Measurements from ENCODE around the gene NSD1. TPM values are rescaled to one million over a fixed set of nuclear protein-coding genes. Genes with fewer than 3 reads are reported as not detected.

Gene NSD1
- total RNA-seq, 1 donor from 2014 or later = 45.4 TPM

DNA sequence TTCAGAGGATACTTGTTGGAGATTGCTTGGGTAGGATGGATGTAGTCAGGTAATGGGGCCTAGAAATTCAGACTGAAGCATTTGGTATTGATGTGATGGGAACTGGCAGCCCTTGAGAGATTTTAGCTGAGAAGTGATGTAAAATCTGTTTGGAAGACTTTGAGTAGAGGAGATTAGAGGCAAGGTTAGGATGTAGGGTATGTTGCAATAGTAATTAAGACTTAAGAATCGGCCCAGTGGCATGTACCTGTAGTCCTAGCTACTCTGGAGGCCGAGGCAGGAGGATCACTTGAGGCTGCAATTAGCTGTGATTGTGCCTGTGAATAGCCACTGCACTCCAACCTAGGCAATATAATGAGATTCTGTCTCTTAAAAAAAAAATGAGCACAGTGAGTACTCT, 6.7 kb downstream of the NSD1 start:
- Histone ChIP-seq H3K9me3 (no peaks in the 10 kb centered on the region), H3K27ac (no peak overlapping the region), H3K4me3 (no peak overlapping the region), H3K27me3 (no peaks in the 10 kb centered on the region), H3K36me3 (peaks cover 0 to 28% of the 10 kb centered on the region in 2 donors), H3K4me1 (peaks cover 63% of the 10 kb centered on the region)
- DNase-seq (ENCODE audit: extremely low spot score in 2 of 2) = no peak
- TF ChIP-seq POLR2A (IDR thresholded peaks at IDR 0.05) = no peak
- TF ChIP-seq, protein P1, sequence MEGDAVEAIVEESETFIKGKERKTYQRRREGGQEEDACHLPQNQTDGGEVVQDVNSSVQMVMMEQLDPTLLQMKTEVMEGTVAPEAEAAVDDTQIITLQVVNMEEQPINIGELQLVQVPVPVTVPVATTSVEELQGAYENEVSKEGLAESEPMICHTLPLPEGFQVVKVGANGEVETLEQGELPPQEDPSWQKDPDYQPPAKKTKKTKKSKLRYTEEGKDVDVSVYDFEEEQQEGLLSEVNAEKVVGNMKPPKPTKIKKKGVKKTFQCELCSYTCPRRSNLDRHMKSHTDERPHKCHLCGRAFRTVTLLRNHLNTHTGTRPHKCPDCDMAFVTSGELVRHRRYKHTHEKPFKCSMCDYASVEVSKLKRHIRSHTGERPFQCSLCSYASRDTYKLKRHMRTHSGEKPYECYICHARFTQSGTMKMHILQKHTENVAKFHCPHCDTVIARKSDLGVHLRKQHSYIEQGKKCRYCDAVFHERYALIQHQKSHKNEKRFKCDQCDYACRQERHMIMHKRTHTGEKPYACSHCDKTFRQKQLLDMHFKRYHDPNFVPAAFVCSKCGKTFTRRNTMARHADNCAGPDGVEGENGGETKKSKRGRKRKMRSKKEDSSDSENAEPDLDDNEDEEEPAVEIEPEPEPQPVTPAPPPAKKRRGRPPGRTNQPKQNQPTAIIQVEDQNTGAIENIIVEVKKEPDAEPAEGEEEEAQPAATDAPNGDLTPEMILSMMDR (IDR thresholded peaks at IDR 0.05) = no peak
- TF ChIP-seq POLR2AphosphoS5 (IDR thresholded peaks at IDR 0.05; ENCODE audit: insufficient read depth in 1 of 2, low read depth in 1 of 2) = no peak
- intact Hi-C loops (cut with DNase I) = no loop called here

DNA sequence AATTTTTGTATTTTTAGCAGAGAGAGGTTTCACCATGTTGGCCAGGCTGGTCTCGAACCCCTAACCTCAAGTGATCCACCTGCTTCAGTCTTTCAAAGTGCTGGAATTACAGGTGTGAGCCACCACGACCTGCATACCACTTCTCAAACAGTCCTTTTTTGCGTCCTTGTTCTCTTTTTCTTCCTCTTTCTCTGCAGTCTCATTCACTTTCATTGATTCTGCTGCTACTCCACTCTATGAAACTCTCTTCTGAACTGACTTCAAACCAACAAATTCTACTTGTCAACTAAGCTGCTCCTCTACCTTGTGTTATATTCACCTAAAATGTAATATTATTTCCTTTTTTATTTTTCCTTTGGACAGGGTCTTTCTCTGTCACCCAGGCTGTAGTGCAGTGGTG, 7.9 kb downstream of the NSD1 start:
- Histone ChIP-seq H3K36me3 (peaks cover 0 to 36% of the 10 kb centered on the region in 2 donors), H3K4me3 (no peak overlapping the region), H3K9me3 (no peaks in the 10 kb centered on the region), H3K27ac (no peak overlapping the region), H3K4me1 (peaks cover 51% of the 10 kb centered on the region), H3K27me3 (no peaks in the 10 kb centered on the region)
- intact Hi-C loops (cut with DNase I) = no loop called here
- DNase-seq (ENCODE audit: extremely low spot score in 2 of 2) = no peak
- TF ChIP-seq POLR2AphosphoS5 (IDR thresholded peaks at IDR 0.05; ENCODE audit: insufficient read depth in 1 of 2, low read depth in 1 of 2) (no peak), POLR2A (IDR thresholded peaks at IDR 0.05) (no peak)
- TF ChIP-seq, protein P1 (IDR thresholded peaks at IDR 0.05) = no peak

GRCh38 chr5:177142098-177142611, 8.6 kb downstream of the NSD1 start:
- H3K4me3 ChIP-seq = no peak overlapping the region
- DNase-seq (ENCODE audit: extremely low spot score in 2 of 2) = no peak
- H3K9me3 ChIP-seq = no peaks in the 10 kb centered on the region
- no peak for TF ChIP-seq POLR2A (IDR thresholded peaks at IDR 0.05)
- TF ChIP-seq, protein P1 (IDR thresholded peaks at IDR 0.05) = no peak
- TF ChIP-seq POLR2AphosphoS5 (IDR thresholded peaks at IDR 0.05; ENCODE audit: insufficient read depth in 1 of 2, low read depth in 1 of 2) = no peak
- intact Hi-C loops (cut with DNase I) = no loop called here
- no peaks in the 10 kb centered on the region for H3K27me3 ChIP-seq
- peaks cover 45% of the 10 kb centered on the region for H3K4me1 ChIP-seq
- peaks cover 0 to 38% of the 10 kb centered on the region in 2 donors for H3K36me3 ChIP-seq
- no peak overlapping the region for H3K27ac ChIP-seq

DNA sequence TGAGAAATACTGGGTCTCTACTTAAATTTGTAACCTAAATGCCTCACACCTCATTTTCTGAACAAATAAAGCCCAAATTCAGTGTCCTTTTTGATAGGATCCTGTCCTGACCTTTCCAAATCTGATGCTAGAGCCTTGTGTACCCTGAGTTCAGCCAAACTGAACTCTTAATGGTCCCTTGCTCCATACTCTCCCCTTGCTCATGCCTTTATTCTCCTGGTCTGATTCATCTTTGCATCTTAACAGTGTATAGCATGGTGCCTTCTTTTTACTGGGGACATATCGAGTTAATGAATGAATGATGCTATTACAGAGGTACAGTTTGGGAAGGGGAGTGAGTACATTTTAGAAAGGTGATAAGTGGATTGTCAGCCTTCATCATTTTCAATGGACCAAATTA, 9.2 kb downstream of the NSD1 start:
- no peak overlapping the region for H3K27ac ChIP-seq
- intact Hi-C loops (cut with DNase I) = no loop called here

More for the DNA sequence above, 9.2 kb downstream of the NSD1 start:
- Histone ChIP-seq H3K4me1 (peaks cover 38% of the 10 kb centered on the region), H3K4me3 (no peak overlapping the region), H3K27me3 (no peaks in the 10 kb centered on the region), H3K9me3 (no peaks in the 10 kb centered on the region), H3K36me3 (peaks cover 0 to 41% of the 10 kb centered on the region in 2 donors)
- DNase-seq (ENCODE audit: extremely low spot score in 2 of 2) = no peak
- no peak for TF ChIP-seq POLR2A (IDR thresholded peaks at IDR 0.05)
- no peak for TF ChIP-seq POLR2AphosphoS5 (IDR thresholded peaks at IDR 0.05; ENCODE audit: insufficient read depth in 1 of 2, low read depth in 1 of 2)
- TF ChIP-seq, protein P1 (IDR thresholded peaks at IDR 0.05) = no peak

Measured in vagina (tissue), 2 donors.